Vagina (tissue), 2 donors: Measurements from ENCODE around the gene ZNF839.

Experiments
- POLR2A ChIP-seq, 2 donors: fragments of 450-650 bp; IDR thresholded peaks; one replicate each; pipeline ENCODE4 v1.6.1; 2017; ENCODE audit warnings: antibody characterized with exemption in 2 of 2, mild to moderate bottlenecking in 2 of 2, moderate library complexity in 2 of 2
- TF ChIP-seq, protein P1 (sequence below), 3 experiments: fragments of 450-650 bp in 2 of 3; fragments of 200-600 bp in 1 of 3; sonication (generic) in 1 of 3; IDR thresholded peaks; one replicate each; pipeline ENCODE4 v1.5.1; 2017 to 2019; ENCODE audit warnings: antibody characterized with exemption in 3 of 3, mild to moderate bottlenecking in 2 of 3, moderate library complexity in 2 of 3

- TF ChIP-seq, protein P1, sequence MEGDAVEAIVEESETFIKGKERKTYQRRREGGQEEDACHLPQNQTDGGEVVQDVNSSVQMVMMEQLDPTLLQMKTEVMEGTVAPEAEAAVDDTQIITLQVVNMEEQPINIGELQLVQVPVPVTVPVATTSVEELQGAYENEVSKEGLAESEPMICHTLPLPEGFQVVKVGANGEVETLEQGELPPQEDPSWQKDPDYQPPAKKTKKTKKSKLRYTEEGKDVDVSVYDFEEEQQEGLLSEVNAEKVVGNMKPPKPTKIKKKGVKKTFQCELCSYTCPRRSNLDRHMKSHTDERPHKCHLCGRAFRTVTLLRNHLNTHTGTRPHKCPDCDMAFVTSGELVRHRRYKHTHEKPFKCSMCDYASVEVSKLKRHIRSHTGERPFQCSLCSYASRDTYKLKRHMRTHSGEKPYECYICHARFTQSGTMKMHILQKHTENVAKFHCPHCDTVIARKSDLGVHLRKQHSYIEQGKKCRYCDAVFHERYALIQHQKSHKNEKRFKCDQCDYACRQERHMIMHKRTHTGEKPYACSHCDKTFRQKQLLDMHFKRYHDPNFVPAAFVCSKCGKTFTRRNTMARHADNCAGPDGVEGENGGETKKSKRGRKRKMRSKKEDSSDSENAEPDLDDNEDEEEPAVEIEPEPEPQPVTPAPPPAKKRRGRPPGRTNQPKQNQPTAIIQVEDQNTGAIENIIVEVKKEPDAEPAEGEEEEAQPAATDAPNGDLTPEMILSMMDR (IDR thresholded peaks at IDR 0.05) = no peak
- no peak for TF ChIP-seq POLR2A (IDR thresholded peaks at IDR 0.05)
These were observed 22.7 kb downstream of the ZNF839 start for GRCh38 chr14:102342238-102342637.
